Mesendoderm (in vitro differentiated cells): Measurements from ENCODE around the gene SURF4.

Experiments used
- DNase-seq: peaks from one replicate; pipeline ENCODE4 v3.0.0; 2013
- H2AK5ac ChIP-seq: 2 replicates; pipeline ENCODE4 v1.6.1; 2013; ENCODE audit warnings: low read length, inconsistent platforms
- H2BK120ac ChIP-seq: 2 replicates; pipeline ENCODE4 v1.6.1; 2013; ENCODE audit warnings: low read depth, mild to moderate bottlenecking, low read length, moderate library complexity, mixed read lengths
- H2BK15ac ChIP-seq: replicated peaks from 2 replicates; pipeline ENCODE4 v1.6.1; 2013; ENCODE audit warnings: low read depth, mild to moderate bottlenecking, moderate library complexity
- H2BK5ac ChIP-seq: 2 replicates; pipeline ENCODE4 v1.6.1; 2013; ENCODE audit warnings: low read length, inconsistent platforms
- H3K18ac ChIP-seq: 2 replicates; pipeline ENCODE4 v1.6.1; 2013; ENCODE audit warnings: mild to moderate bottlenecking, low read length, mixed read lengths
- H3K23ac ChIP-seq: one replicate; pipeline ENCODE4 v1.6.1; 2013; ENCODE audit warnings: low read length
- H3K27ac ChIP-seq: 2 replicates; pipeline ENCODE4 v1.5.1; 2013; ENCODE audit warnings: low read depth, mild to moderate bottlenecking, inconsistent platforms, low read length, moderate library complexity
- H3K27me3 ChIP-seq: 2 replicates; pipeline ENCODE4 v1.6.1; 2013; ENCODE audit warnings: low read length, control low read depth, mild to moderate bottlenecking, inconsistent platforms; ENCODE audit not compliant: insufficient read depth, poor library complexity
- H3K36me3 ChIP-seq: 2 replicates; pipeline ENCODE4 v1.6.1; 2013; ENCODE audit warnings: low read length, inconsistent platforms; ENCODE audit not compliant: control insufficient read depth, insufficient read depth
- H3K4ac ChIP-seq: one replicate; pipeline ENCODE4 v1.6.1; 2013; ENCODE audit warnings: low read depth, mild to moderate bottlenecking, low read length, moderate library complexity
- H3K4me1 ChIP-seq: 2 replicates; pipeline ENCODE4 v1.6.1; 2013; ENCODE audit warnings: low read depth, low read length, inconsistent platforms; ENCODE audit not compliant: control insufficient read depth
- H3K4me2 ChIP-seq: 2 replicates; pipeline ENCODE4 v1.6.1; 2013; ENCODE audit warnings: low read length
- H3K4me3 ChIP-seq: 2 replicates; pipeline ENCODE4 v1.5.1; 2013; ENCODE audit warnings: mild to moderate bottlenecking, low read length
- H3K56ac ChIP-seq: one replicate; pipeline ENCODE4 v1.6.1; 2013; ENCODE audit warnings: low read length
- H3K79me1 ChIP-seq: 2 replicates; pipeline ENCODE4 v1.6.1; 2013; ENCODE audit warnings: low read length, inconsistent platforms
- H3K79me2 ChIP-seq: 2 replicates; pipeline ENCODE4 v1.6.1; 2013; ENCODE audit warnings: mild to moderate bottlenecking, low read length; ENCODE audit not compliant: control insufficient read depth, insufficient read depth
- H3K9ac ChIP-seq: 2 replicates; pipeline ENCODE4 v1.6.1; 2013; ENCODE audit warnings: low read length, inconsistent platforms
- H4K5ac ChIP-seq: one replicate; pipeline ENCODE4 v1.6.1; 2013; ENCODE audit warnings: low read length
- H4K8ac ChIP-seq: one replicate; pipeline ENCODE4 v1.6.1; 2013; ENCODE audit warnings: low read depth, mild to moderate bottlenecking, control low read depth, low read length, moderate library complexity
- WGBS: extraction: QIAGEN DNeasy Blood & Tissue Kit; methylation state at CpG from one replicate; pipeline ENCODE4 v1.1.7; 2013; ENCODE audit warnings: low lambda C conversion rate, missing lambda C conversion rate; ENCODE audit not compliant: insufficient coverage; ENCODE audit errors: extremely low coverage; 5-methylcytosine and 5-hydroxymethylcytosine counted together

SURF4 gene

DNA sequence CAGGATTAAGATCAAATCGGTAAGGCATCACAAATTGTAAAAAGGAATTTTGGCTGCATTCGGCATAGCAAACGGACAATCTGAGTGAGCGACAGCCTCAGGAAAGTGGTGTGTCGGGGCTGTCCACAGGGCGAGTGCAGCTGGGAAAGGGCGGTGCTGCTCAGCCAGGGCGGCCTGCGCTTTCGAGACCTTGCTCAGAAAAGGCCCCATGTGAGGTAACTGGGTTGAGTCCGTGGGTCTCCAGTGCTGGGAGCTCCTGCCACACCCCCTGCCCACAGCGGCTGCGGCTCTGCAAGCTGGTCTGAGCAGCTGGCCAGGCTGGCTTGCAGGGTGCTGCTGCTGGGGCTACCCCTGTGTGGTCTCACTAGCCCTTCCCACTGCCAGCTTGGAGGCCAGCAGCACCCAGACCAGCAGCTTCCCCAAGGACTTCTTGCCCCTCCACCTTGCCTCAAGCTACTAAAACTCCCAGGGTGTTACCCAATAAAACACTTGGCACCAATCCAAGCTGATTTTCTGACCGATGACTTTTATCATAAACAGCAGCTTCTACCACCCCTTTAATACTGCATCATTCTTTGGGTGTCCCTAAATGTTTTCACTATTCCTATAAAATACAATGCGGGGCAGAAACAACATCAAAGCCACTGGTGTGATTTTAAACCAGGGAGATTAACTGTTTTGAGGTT lies 13.4 kb downstream of the SURF4 start:
- no peak for DNase-seq
- Histone ChIP-seq H3K56ac (no peak overlapping the region), H4K8ac (no peak overlapping the region), H3K27me3 (no peaks in the 10 kb centered on the region), H3K18ac (no peak overlapping the region), H3K36me3 (peaks cover 23% of the 10 kb centered on the region), H3K4me2 (no peak overlapping the region), H2AK5ac (no peak overlapping the region), H3K79me1 (peaks cover 21% of the 10 kb centered on the region), H3K79me2 (peaks cover 8% of the 10 kb centered on the region), H2BK120ac (no peak overlapping the region), H2BK15ac (no peak overlapping the region), H4K5ac (no peak overlapping the region), H3K9ac (no peak overlapping the region), H3K23ac (no peak overlapping the region), H3K4ac (no peak overlapping the region), H3K4me3 (no peak overlapping the region), H3K27ac (no peak overlapping the region), H2BK5ac (no peak overlapping the region), H3K4me1 (no peaks in the 10 kb centered on the region)
- WGBS: no CpG with 5 or more reads among the region's 15 CpGs

GRCh38 chr9:133361507-133362092 lies 14.3 kb downstream of the SURF4 start:
- peaks cover 2% of the 10 kb centered on the region for H3K4me1 ChIP-seq
- no CpG with 5 or more reads among the region's 13 CpGs for WGBS
- peaks cover 23% of the 10 kb centered on the region for H3K36me3 ChIP-seq

GRCh38 chr9:133360400-133361393 lies 15.2 kb downstream of the SURF4 start:
- no peak overlapping the region for H4K5ac ChIP-seq
- peaks cover 2% of the 10 kb centered on the region for H3K4me1 ChIP-seq
- H3K27ac ChIP-seq: no peak overlapping the region
- H3K23ac ChIP-seq: no peak overlapping the region
- H3K56ac ChIP-seq: no peak overlapping the region
- H2AK5ac ChIP-seq: no peak overlapping the region
- H3K18ac ChIP-seq: no peak overlapping the region
- no peak overlapping the region for H2BK15ac ChIP-seq
- no peak overlapping the region for H4K8ac ChIP-seq
- H3K4me2 ChIP-seq: no peak overlapping the region
- no peak overlapping the region for H2BK5ac ChIP-seq
- peaks cover 23% of the 10 kb centered on the region for H3K36me3 ChIP-seq
- H3K79me1 ChIP-seq: peaks cover 16% of the 10 kb centered on the region
- H3K9ac ChIP-seq: no peak overlapping the region
- peaks cover 7% of the 10 kb centered on the region for H3K79me2 ChIP-seq
- H3K4ac ChIP-seq: no peak overlapping the region
- H3K27me3 ChIP-seq: no peaks in the 10 kb centered on the region
- DNase-seq: no peak
- no peak overlapping the region for H3K4me3 ChIP-seq
- no peak overlapping the region for H2BK120ac ChIP-seq
- no CpG with 5 or more reads among the region's 21 CpGs for WGBS

More at GRCh38 chr9:133361507-133362092, 14.3 kb downstream of the SURF4 start:
- H3K23ac ChIP-seq: no peak overlapping the region
- no peak overlapping the region for H2BK15ac ChIP-seq
- no peak overlapping the region for H3K27ac ChIP-seq
- H3K18ac ChIP-seq: no peak overlapping the region
- no peak for DNase-seq
- no peak overlapping the region for H4K8ac ChIP-seq
- no peak overlapping the region for H3K56ac ChIP-seq
- H2BK120ac ChIP-seq: no peak overlapping the region
- no peak overlapping the region for H2AK5ac ChIP-seq
- H3K9ac ChIP-seq: no peak overlapping the region
- H2BK5ac ChIP-seq: no peak overlapping the region
- peaks cover 3% of the 10 kb centered on the region for H3K79me2 ChIP-seq
- no peak overlapping the region for H4K5ac ChIP-seq
- no peak overlapping the region for H3K4me3 ChIP-seq
- H3K4ac ChIP-seq: no peak overlapping the region
- no peaks in the 10 kb centered on the region for H3K27me3 ChIP-seq
- H3K79me1 ChIP-seq: peaks cover 18% of the 10 kb centered on the region
- no peak overlapping the region for H3K4me2 ChIP-seq

- no peak overlapping the region for H4K8ac ChIP-seq
- H4K5ac ChIP-seq: no peak overlapping the region
- H3K4me2 ChIP-seq: no peak overlapping the region
- no peak overlapping the region for H3K23ac ChIP-seq
- peaks cover 22% of the 10 kb centered on the region for H3K36me3 ChIP-seq
- H3K18ac ChIP-seq: no peak overlapping the region
- peaks cover 7% of the 10 kb centered on the region for H3K79me2 ChIP-seq
- H3K27ac ChIP-seq: no peak overlapping the region
- H2AK5ac ChIP-seq: no peak overlapping the region
- no peak overlapping the region for H2BK5ac ChIP-seq
- no peak overlapping the region for H2BK15ac ChIP-seq
- peaks cover 2% of the 10 kb centered on the region for H3K4me1 ChIP-seq
- peak; percentile 69 for DNase-seq
- no peak overlapping the region for H3K4me3 ChIP-seq
- no CpG with 5 or more reads among the region's 20 CpGs for WGBS
- H3K9ac ChIP-seq: no peak overlapping the region
- peaks cover 16% of the 10 kb centered on the region for H3K79me1 ChIP-seq
- H3K4ac ChIP-seq: no peak overlapping the region
- no peak overlapping the region for H3K56ac ChIP-seq
- H3K27me3 ChIP-seq: no peaks in the 10 kb centered on the region
- no peak overlapping the region for H2BK120ac ChIP-seq
These were observed 16.3 kb downstream of the SURF4 start for GRCh38 chr9:133359399-133360175.

GRCh38 chr9:133357656-133358055 lies 18.2 kb downstream of the SURF4 start:
- no CpG with 5 or more reads among the region's 14 CpGs for WGBS
- no peak overlapping the region for H3K4ac ChIP-seq
- no peak overlapping the region for H2BK5ac ChIP-seq
- no peaks in the 10 kb centered on the region for H3K27me3 ChIP-seq
- no peak overlapping the region for H2BK120ac ChIP-seq
- no peak overlapping the region for H3K18ac ChIP-seq
- no peak overlapping the region for H4K5ac ChIP-seq
- H3K56ac ChIP-seq: peak overlapping the region; percentile 38
- peaks cover 16% of the 10 kb centered on the region for H3K79me1 ChIP-seq
- no peak overlapping the region for H3K4me3 ChIP-seq
- H3K4me1 ChIP-seq: peaks cover 2% of the 10 kb centered on the region
- no peak overlapping the region for H3K27ac ChIP-seq
- no peak overlapping the region for H4K8ac ChIP-seq
- no peak for DNase-seq
- no peak overlapping the region for H3K23ac ChIP-seq
- no peak overlapping the region for H2AK5ac ChIP-seq
- no peak overlapping the region for H3K4me2 ChIP-seq
- no peak overlapping the region for H2BK15ac ChIP-seq
- H3K9ac ChIP-seq: peak overlapping the region; percentile 88
- H3K79me2 ChIP-seq: peaks cover 7% of the 10 kb centered on the region
- H3K36me3 ChIP-seq: peaks cover 12% of the 10 kb centered on the region
